ENCODE results near the gene ELK1.

Gene ELK1

GRCh38 chrX:47649781-47650163, 591 bp downstream of the ELK1 start:
- Histone ChIP-seq H3K4me3 (replicated peaks; ENCODE audit: low read depth, low read length) (peak overlapping the region; percentile 68), H3K27me3 (replicated peaks; ENCODE audit: control insufficient read depth, insufficient read depth, low read length) (no peaks in the 10 kb centered on the region), H3K36me3 (ENCODE audit: control insufficient read depth, insufficient read depth, low read length) (no peaks in the 10 kb centered on the region; the same call in 1 of the 2 replicates)
- DNase-seq (ENCODE audit: extremely low read depth, insufficient read length), result no peak
- no peak for TF ChIP-seq CTCF (IDR thresholded peaks at IDR 0.05; ENCODE audit: insufficient read depth, low read length, poor library complexity, severe bottlenecking)

GRCh38 chrX:47649271-47649670, 1.1 kb downstream of the ELK1 start:
- TF ChIP-seq CTCF (IDR thresholded peaks at IDR 0.05; ENCODE audit: insufficient read depth, low read length, poor library complexity, severe bottlenecking), result no peak
- DNase-seq (ENCODE audit: extremely low read depth, insufficient read length), result no peak
- no peaks in the 10 kb centered on the region; the same call in none of the 2 replicates for H3K36me3 ChIP-seq (ENCODE audit: control insufficient read depth, insufficient read depth, low read length)
- peak overlapping the region; percentile 68 for H3K4me3 ChIP-seq (replicated peaks; ENCODE audit: low read depth, low read length)
- H3K27me3 ChIP-seq (replicated peaks; ENCODE audit: control insufficient read depth, insufficient read depth, low read length), result no peaks in the 10 kb centered on the region

- TF ChIP-seq CTCF (IDR thresholded peaks at IDR 0.05; ENCODE audit: insufficient read depth, low read length, poor library complexity, severe bottlenecking), result no peak
- H3K4me3 ChIP-seq (replicated peaks; ENCODE audit: low read depth, low read length), result no peak overlapping the region
- no peak for DNase-seq (ENCODE audit: extremely low read depth, insufficient read length)
- no peaks in the 10 kb centered on the region; the same call in none of the 2 replicates for H3K36me3 ChIP-seq (ENCODE audit: control insufficient read depth, insufficient read depth, low read length)
- H3K27me3 ChIP-seq (replicated peaks; ENCODE audit: control insufficient read depth, insufficient read depth, low read length), result no peaks in the 10 kb centered on the region
Observed at GRCh38 chrX:47648376-47648775, 2.0 kb downstream of the ELK1 start.

GRCh38 chrX:47646636-47647035, 3.7 kb downstream of the ELK1 start:
- no peak for DNase-seq (ENCODE audit: extremely low read depth, insufficient read length)
- no peaks in the 10 kb centered on the region for H3K27me3 ChIP-seq (replicated peaks; ENCODE audit: control insufficient read depth, insufficient read depth, low read length)
- no peak overlapping the region for H3K4me3 ChIP-seq (replicated peaks; ENCODE audit: low read depth, low read length)
- no peak for TF ChIP-seq CTCF (IDR thresholded peaks at IDR 0.05; ENCODE audit: insufficient read depth, low read length, poor library complexity, severe bottlenecking)
- no peaks in the 10 kb centered on the region; the same call in none of the 2 replicates for H3K36me3 ChIP-seq (ENCODE audit: control insufficient read depth, insufficient read depth, low read length)

GRCh38 chrX:47645530-47645929, 4.8 kb downstream of the ELK1 start:
- H3K36me3 ChIP-seq (ENCODE audit: control insufficient read depth, insufficient read depth, low read length), result no peaks in the 10 kb centered on the region; the same call in none of the 2 replicates
- H3K27me3 ChIP-seq (replicated peaks; ENCODE audit: control insufficient read depth, insufficient read depth, low read length), result no peaks in the 10 kb centered on the region
- DNase-seq (ENCODE audit: extremely low read depth, insufficient read length), result no peak
- no peak overlapping the region for H3K4me3 ChIP-seq (replicated peaks; ENCODE audit: low read depth, low read length)
- TF ChIP-seq CTCF (IDR thresholded peaks at IDR 0.05; ENCODE audit: insufficient read depth, low read length, poor library complexity, severe bottlenecking), result no peak

GRCh38 chrX:47644557-47645091, 5.7 kb downstream of the ELK1 start:
- Histone ChIP-seq H3K36me3 (ENCODE audit: control insufficient read depth, insufficient read depth, low read length) (no peaks in the 10 kb centered on the region; the same call in none of the 2 replicates), H3K27me3 (replicated peaks; ENCODE audit: control insufficient read depth, insufficient read depth, low read length) (no peaks in the 10 kb centered on the region), H3K4me3 (replicated peaks; ENCODE audit: low read depth, low read length) (no peak overlapping the region)
- no peak for DNase-seq (ENCODE audit: extremely low read depth, insufficient read length)
- peak; percentile 56 for TF ChIP-seq CTCF (IDR thresholded peaks at IDR 0.05; ENCODE audit: insufficient read depth, low read length, poor library complexity, severe bottlenecking)
